Kidney glomerular epithelial cell (primary cell): ENCODE data around the gene ENPP6.
"Not testable (repeated sequence)": the region's sequence is repeated elsewhere in the genome, so short reads cannot be mapped to it uniquely, and the experiment has no call there.

Experiments
- DNase-seq: peaks from one replicate; lab custom pipeline; 2025; lab: John Stamatoyannopoulos, UW

Gene ENPP6

DNA sequence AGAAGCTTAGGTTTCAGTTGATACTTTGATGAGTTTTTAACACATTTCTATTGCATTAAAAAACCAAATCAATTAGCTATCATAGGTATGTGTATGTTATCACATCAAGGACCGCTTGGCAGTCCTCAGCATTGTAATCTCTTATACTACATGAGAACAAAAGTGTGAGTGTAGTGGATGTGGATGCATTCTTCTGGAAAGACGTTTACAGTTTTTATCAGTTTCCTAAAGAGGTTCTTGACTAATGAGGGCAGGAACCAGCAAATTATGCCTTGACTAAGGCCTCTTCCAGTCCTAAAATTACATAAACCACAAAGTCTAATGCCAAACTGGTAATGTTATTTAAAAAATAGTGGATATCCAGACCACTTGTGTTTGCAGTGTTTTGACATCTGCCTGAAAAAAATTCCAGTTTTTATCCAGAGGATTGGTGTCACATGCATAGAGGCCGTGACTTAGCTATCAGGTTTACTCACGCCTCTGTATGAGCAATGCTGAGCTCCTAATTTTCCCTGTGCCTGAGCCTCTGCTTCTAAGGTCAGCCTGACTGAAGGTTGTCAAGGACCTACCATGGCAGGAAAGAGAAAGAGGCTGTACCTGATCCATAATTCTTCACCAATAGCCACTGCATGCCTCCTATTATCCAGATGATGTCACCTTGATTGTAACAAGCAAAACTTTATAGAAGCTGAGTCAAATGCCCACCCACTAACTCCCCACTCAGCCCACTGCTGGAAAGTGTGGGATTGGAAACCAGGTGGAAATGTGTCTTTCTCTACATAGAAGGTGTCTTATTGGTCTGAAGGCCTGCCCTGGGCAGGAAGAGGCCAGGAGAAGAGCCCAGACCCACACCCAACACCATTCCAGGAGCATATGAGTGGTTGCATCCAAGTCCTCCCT, 68.7 kb downstream of the ENPP6 start:
- no peak for DNase-seq

DNA sequence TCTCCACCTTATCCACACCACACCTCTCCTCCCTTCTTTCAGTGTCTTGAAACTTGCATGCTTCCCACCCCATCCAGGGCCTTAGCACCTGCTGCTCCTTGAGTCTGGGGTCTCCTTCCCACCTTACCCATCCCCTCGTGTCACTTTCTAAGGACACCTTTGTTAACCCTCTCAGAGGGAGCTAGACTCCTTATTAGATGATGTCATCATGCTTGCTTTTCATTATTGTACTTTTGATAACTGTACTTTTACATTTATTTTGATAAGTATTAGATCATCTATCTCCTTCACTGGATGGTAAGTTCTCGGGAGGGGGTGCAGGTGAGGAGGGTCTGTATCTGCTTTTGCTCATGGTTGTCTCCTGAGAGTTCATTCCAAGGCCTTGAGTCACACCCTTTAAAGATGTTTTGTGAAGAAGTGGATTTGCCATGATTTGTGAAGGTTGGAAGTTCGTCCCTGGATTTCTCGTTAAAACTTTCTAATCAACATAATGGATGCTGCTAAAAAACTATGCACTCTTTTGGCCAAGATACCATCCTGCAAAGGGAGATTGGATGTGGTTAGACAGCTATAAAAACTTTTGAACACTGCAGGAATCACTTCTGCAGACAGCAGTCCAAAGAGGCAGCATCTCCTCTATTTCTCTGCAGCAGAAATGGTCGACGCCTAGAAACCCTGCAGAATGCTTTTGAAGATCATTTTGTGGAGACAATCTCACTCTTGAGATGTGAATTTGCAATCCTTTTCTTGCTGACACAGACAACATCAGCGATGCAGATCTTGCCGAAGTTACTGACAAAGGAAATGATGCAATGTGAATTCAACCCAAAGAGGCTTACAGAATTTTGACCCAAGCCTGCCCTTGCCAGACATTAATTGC, 69.6 kb downstream of the ENPP6 start:
- no peak for DNase-seq

DNA sequence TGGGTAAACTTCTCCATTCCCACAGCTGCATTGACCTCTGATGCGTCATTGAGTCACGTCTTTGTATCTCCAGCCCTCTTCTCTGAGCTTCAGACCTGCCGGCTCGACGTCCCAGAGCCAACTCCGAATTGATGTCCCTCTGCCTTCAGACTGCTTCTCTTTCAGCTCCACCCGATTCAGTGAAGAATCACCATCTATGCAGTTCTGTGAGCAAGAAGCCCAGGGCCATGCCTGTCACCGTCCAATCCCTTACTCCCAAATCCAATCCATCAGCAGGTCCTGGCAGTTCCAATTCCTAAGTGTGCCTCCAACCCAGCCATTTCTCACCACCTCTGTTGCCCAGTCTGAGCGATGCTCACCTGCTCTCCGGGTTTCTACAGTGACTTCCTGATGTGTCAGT, 70.7 kb downstream of the ENPP6 start:
- DNase-seq: no peak

DNA sequence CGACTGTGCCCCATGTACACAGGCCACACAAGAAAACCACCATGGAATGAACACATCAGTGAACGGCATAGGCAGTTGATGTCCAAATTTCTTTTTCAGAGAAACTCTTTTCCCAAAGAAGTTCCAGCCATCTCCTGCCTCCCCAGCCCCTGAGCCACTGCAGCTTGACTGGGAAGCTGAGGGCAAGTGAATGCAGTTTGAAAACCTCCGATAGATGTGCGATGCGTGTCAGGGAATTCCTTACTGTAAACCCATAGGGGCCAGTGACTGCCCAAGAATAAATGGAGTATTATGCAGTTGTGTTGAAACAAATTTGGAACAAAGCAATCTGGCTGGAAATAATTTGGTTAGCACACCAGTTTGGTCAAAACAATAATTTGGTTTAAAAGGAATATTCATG, 72.1 kb downstream of the ENPP6 start:
- no peak for DNase-seq

DNA sequence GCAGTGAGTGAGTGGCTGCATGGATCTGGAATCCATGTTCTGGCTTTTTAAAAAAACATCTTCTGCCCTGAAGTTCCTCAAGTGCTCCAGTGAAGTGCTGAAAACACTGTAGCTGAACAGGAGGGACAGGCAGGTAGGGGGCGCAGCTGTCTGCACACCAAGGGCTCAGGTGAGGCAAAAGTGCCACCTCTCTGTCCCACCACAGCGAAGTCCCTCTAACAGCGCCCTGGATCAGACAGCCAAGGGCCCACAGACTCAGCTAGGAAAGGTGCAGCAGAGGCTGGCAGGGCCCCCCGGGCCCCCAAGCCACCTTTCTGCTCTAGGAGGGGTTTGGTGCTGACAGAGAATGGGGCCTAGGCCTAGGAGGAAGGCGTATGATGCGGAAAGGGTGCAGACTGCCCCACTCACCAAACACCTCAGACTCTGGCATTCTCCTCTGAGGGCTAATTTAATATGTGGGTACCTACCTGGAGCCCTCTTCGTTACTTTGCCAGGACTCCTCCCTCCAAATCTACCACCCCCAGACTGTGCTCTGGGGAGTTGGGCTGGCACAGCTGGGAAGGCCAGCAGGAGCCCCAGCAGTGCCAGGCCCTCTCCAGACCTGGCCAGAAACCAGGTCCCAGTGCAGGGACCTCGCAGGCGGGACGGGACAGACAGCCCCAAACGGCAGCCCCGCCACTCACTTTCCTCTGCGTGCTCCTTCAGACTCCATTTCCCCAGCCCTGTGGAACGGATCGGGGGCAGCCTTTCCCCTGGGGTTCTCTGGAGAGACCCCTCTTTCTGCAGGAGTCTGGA, 73.7 kb downstream of the ENPP6 start:
- DNase-seq: no peak

DNA sequence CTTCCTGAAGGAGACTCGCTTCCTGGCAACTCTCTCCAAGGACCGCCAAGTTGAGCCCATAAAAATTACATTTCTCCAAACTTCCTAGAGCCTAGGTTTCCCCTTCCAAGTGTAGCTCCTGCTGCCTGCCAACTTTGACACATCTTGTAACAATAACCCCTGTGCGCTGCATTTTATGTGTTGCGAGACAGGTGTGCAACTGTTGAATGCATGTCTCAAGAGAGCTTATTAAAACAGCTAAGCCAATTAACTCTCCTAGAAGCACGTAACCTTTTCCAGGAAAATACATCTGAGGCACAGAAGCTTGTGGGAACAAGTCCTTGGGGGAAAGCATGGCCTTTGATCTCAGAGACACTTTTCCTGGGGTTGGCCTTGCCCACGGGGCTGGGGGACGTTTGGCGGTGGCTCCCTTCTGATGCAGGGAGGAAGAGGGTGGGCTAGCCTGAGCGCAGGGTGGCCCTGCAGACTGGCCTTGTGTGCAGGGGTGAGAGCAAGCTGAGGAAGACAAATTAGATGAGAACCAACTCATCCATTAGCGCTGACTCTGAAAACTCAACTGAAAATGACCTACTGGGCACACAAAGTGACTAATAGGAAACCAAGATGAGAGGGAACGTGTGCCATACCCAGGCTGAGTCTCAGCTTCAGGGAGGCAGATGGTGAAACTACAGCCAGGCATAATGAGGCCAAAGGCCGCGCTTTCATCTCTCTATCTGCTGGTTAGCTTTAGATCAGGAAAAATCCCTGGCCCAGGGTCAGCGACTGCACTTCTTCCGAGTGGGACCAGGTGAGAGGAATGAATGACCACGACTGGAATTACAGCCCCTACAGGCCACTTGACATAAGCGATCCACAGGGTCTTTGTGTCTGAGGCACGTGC, 75.3 kb downstream of the ENPP6 start:
- no peak for DNase-seq

DNA sequence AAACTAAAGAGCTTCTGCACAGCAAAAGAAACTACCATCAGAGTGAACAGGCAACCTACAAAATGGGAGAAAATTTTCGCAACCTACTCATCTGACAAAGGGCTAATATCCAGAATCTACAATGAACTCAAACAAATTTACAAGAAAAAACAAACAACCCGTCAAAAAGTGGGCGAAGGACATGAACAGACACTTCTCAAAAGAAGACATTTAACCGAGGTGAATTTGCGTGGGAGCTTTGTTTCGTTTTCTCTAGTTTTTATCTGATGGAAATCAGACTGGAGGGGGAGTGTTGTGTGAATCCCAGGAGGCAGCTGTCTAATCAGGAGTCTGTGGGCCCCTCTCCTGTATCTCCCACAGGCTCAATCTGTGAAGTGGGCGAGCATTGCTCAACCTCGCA, 76.8 kb downstream of the ENPP6 start:
- not testable (repeated sequence) for DNase-seq

DNA sequence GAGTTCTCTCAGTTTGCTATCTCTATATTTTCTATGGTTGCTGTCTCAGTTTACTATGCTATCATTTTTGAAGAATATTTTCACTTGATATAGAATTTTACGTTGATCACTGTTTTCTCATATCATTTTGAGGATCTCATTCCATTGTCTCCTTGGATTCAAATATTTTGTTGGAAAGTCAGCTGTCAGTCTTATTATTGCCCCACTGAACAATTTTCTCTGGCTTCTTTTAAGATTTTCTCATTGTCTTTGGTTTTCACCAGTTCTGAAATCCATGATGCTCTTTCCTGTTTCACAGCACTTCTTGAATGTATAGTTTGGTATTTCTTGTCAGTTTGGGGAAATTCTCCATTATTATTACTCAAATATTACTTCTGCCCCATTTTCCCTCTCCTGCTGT, 81.1 kb downstream of the ENPP6 start:
- DNase-seq: no peak

DNA sequence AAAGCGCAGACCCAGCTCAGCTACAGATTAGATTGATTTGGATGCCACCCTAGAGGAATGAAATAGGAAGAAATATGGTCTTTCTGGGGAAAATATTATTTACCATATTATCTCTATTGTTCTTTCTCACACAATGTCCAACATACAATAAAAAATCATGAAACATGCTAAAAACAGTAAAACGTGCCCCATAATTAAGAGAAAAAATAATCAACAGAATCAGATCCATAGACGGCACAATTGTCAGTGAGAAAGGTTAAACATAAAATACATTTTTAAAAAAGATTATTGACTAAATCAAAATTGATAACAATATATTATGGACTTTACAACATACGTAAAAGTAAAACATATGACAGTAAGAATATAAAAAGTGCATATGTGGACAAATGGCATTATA, 90.9 kb downstream of the ENPP6 start:
- no peak for DNase-seq

DNA sequence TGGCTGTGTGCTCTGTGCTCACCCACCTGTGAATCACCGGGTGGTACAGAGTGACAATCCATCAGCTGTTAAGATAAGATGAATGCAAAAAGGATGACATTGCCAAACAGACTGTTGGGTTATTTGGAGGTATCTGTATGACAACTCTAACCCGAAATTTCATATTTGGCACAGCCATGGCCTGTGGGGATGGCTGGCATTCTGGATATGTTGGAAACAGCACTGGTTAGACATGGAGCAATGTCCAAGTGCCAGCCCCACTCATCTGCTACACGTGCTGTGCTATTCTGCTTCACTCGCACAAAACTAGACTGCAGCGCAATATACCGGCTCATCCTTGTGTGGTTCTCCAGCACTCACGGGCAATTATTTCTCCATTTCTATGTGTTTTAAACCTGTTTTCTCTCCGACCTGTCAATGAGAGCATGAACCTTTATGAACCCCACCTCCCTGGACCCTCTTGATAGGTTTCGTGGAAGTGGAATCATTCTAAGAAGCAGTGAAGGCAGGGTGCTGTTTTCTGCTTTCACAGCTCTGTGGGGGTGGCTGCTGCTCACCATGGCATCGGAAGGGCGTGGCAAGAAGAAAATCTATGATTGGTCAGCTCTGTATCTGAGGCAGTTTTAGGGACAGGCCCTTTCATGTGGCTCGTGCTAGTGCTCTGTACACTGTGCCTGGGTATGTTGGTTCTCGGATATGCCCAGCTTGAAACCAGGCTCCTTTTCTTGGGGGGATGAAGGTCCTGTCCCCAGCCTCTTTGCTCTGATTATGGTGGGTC, 94.9 kb downstream of the ENPP6 start:
- no peak for DNase-seq

DNA sequence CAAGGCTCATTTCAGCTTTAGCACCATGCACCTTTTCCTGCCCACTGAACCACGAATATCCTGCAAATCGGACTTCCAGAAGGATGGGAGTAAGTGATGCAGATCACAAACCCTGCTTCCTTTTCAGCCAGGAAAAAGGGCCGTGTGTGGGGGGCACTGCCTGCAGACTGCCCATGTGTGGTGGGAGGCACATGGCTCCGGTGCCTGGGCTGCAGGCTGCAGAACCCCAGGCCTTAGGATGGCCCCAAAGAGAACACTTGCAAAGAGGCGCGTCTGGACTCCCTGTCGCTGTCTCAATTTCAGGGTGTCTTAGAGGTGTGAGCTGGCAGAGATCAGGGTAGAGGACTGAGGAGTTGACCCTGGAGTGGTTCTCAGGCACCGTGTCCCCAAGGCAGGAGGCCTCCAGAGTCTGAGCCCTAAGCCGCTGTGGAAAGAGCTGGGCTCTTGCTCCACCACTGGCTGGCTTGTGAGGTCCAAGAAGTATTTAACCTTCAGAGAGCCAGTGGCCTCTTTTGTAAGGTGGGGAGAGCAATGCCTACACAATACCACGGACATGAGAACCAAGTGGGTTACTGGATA, 97.0 kb downstream of the ENPP6 start:
- no peak for DNase-seq

DNA sequence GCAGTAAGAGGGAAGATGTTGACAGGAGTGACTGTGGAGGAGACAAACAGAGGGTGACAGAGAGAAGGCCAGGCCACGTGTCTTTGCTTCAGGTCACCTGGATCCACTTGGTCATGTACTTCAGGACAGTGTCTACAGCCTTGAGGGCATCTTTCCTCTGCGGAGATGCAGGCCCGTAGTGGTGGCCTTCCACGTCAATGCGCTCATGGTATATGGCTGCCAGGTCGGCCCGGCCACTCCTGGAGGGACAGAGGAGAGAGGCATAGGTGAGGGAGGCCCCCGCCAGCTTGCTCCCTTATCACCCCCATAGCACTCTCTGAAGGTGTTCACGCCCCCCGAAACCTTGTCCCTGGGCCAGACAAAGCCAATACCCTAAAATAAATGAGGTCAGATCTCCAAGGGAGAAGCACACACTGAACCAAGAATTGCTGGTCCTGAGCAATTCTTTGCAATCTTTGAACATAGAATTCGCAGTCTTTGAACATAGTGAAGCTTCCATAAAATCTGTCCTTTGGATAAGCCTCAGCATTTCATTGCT, 99.9 kb downstream of the ENPP6 start:
- DNase-seq: no peak

DNA sequence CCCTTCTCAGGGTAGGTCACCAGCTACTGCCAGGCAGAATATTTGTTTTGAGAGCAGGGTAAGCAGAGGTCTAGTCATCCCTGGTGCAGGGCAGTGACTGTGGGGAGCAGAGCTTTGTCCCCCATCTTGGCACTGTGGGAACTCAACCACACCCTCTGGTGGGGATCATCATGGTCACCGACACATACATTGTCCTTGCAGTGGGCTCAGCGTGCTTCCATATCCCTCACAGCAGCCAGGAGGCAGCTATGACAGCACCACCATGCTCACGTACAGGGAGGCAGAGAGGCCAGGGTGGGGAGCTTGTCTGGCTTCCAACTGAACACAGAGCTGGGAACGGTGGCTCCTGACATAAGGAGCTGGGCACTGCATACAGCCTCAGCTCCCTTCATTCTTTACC, 102.3 kb downstream of the ENPP6 start:
- DNase-seq: no peak

DNA sequence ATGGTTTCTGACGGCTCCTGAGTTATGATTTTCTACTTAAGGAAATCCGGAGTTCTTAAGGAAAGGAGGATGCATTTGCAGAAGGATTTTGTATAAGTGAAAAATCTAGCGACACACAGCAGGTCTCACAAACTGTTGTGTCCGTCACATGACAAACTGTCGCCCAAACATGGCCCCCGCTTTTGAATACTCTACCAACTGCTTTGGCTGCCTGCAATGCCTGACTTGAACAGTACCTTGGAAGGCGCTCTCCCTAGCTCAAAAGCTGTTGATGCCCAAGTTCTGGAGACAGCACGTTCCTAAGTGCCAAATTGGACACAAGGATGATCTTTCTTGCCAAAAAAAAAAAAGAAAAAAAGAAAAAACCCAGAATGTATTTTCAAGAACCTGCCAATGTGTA, 103.2 kb downstream of the ENPP6 start:
- no peak for DNase-seq

DNA sequence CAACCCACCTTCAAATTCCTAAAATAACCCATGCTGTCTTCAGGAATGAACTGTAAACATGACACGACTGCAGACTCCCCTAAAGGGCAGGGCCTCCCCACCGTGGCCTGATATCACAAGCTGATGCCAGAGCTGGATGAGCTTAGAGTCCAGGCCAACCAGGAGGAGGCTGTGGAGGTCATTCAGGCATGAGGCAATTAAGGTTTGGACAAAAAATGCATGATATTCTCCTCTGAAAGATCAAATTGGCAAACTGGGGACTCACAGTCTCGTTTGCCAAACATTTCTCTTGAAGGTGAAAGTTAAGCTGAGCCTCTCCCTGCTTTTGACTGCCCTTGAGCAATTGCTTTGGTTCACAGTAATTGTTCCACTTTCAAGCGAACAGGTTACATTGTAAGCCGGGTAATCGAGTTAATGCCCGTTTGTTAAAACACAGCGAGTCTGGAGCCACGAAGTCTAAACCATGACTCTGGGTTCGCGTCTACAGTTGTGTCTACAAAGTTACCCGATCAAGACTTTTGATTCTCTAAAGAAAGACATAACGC, 105.6 kb downstream of the ENPP6 start:
- DNase-seq: no peak

DNA sequence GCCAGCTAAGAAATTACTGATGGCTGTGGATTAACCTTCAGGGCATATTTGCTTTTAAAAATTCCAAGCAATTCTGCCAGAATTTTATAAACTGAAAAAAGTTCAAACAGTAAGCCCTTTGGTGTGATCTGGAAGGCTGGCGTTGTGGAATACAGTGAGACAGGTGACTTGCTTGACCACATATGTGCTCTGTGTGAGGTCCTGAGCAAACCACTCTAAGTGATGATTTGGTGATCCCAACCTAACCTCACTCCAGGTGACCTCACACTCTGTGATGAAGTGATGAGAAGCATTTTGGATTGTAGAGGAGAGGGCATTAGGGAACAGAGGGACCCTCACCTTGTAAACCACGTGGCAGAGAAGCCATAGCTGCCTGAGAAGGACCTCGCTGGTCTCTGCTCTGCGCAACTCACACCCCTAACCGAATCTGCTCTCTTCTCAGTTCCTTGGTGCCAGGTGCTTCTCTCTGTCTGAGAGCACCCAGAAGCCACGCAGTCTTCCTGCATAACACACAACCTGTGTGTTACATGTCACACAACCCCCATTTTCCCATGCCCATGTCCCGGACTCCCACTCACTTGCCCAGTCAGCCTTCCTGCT, 106.3 kb downstream of the ENPP6 start:
- DNase-seq: no peak

DNA sequence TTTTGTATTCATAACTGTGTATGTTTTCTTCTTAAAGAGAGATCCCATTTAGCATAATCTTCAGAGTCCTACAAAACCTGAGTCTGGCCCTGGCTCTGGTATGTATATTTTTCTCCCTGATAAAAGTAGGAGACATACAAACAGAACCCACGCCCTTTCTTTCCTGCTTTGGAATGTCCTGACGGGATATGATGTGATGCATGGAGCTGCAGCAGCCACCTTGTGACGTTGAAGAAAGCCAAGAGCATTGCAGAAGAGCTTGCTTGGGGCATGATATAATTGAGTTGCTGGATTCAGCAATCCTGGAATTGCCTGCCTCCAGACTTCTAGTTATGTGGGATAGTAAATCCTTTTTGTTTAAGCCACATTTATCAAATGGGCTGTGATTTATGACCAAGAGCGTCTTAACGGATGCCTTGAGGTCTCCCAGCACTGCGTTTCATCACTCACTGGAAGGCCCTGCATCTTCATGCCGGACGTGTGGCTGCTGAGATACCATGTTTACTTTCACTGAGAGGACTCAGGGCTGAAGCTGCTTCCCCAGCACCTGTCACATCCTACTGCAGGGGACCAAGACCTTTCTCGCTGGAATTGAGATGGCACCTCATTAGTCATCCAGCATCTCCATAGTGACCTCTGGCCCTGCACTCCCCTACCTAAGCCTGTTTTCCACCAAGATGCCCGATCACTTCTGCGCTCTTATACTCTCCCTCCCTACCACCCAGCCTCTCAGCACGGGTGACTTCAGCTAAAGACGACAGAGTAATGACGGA, 107.0 kb downstream of the ENPP6 start:
- no peak for DNase-seq

DNA sequence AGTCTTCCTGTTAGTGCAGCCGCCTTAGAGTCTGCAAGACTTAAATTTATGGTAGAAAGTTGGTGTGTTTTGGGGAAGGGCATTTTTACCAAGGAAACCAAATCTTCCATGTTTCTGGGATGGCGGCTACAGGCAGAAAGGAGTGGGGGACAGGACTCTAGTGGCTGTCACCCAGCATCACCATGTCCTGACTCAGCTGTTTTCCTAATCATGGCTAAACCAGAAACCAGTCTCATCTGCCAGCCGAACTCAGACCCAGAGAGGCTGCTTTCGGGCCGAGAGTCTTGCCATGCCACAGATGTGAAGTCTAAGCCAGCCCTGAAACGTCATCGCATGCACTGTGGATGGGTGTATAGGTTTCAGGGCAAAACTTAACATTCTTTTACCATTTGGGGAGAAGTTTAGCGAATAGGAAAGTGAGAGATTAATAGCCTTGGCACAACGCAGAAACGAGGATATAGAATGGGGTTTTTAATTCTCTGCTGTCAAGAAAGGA, 109.6 kb downstream of the ENPP6 start:
- no peak for DNase-seq
